Astrocyte (in vitro differentiated cells and primary cell): ENCODE results near the gene SPTB.

Source experiments
- EZH2 ChIP-seq: IDR thresholded peaks from 2 replicates; pipeline ENCODE4 v1.6.1; 2012; ENCODE audit warnings: mild to moderate bottlenecking, low read length, inconsistent platforms; ENCODE audit not compliant: insufficient read depth
- TF ChIP-seq, protein P1 (sequence below): IDR thresholded peaks from 2 replicates; pipeline ENCODE4 v1.5.1; 2011; ENCODE audit warnings: low read depth, mild to moderate bottlenecking, inconsistent platforms, low read length, moderate library complexity; ENCODE audit not compliant: insufficient read depth

GRCh38 chr14:64879635-64880220 lies at the start of gene SPTB:
- TF ChIP-seq, protein P1, sequence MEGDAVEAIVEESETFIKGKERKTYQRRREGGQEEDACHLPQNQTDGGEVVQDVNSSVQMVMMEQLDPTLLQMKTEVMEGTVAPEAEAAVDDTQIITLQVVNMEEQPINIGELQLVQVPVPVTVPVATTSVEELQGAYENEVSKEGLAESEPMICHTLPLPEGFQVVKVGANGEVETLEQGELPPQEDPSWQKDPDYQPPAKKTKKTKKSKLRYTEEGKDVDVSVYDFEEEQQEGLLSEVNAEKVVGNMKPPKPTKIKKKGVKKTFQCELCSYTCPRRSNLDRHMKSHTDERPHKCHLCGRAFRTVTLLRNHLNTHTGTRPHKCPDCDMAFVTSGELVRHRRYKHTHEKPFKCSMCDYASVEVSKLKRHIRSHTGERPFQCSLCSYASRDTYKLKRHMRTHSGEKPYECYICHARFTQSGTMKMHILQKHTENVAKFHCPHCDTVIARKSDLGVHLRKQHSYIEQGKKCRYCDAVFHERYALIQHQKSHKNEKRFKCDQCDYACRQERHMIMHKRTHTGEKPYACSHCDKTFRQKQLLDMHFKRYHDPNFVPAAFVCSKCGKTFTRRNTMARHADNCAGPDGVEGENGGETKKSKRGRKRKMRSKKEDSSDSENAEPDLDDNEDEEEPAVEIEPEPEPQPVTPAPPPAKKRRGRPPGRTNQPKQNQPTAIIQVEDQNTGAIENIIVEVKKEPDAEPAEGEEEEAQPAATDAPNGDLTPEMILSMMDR, result no peak
- TF ChIP-seq EZH2, result no peak
